ENCODE results near the gene GGN. TPM values are rescaled to one million over a fixed set of nuclear protein-coding genes. Genes with fewer than 3 reads are reported as not detected.

GGN gene
- total and polyA plus RNA-seq, 3 donors from 2014 or later, result 43.7 to 196 (median 80.2) TPM

- WGBS, 2 donors, result 58 to 67% methylated on average over 29 to 40 of the region's 40 CpGs
- peaks cover 23% of the 10 kb centered on the region for H3K4me1 ChIP-seq
- DNase-seq, result no peak
- TF ChIP-seq, protein P1, sequence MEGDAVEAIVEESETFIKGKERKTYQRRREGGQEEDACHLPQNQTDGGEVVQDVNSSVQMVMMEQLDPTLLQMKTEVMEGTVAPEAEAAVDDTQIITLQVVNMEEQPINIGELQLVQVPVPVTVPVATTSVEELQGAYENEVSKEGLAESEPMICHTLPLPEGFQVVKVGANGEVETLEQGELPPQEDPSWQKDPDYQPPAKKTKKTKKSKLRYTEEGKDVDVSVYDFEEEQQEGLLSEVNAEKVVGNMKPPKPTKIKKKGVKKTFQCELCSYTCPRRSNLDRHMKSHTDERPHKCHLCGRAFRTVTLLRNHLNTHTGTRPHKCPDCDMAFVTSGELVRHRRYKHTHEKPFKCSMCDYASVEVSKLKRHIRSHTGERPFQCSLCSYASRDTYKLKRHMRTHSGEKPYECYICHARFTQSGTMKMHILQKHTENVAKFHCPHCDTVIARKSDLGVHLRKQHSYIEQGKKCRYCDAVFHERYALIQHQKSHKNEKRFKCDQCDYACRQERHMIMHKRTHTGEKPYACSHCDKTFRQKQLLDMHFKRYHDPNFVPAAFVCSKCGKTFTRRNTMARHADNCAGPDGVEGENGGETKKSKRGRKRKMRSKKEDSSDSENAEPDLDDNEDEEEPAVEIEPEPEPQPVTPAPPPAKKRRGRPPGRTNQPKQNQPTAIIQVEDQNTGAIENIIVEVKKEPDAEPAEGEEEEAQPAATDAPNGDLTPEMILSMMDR (IDR thresholded peaks at IDR 0.05), result no peak
- no peak for TF ChIP-seq POLR2A (IDR thresholded peaks at IDR 0.05)
- H3K27ac ChIP-seq, result no peak overlapping the region
- H3K36me3 ChIP-seq (ENCODE audit: low read depth, missing control alignments), result no peaks in the 10 kb centered on the region
- H3K4me3 ChIP-seq, result peak overlapping the region in 1 of 2 donors; percentile 21
- no peaks in the 10 kb centered on the region for H3K27me3 ChIP-seq
- H3K9me3 ChIP-seq, result no peaks in the 10 kb centered on the region
- intact Hi-C loops (cut with DNase I; ENCODE audit: low total_unique reads), result no loop called here
Observed at GRCh38 chr19:38385804-38386257, 2.0 kb downstream of the GGN start.

- H3K36me3 ChIP-seq (ENCODE audit: low read depth, missing control alignments), result no peaks in the 10 kb centered on the region
Observed at GRCh38 chr19:38385057-38385803, 2.6 kb downstream of the GGN start.

GRCh38 chr19:38384209-38385027 lies 3.4 kb downstream of the GGN start:
- Histone ChIP-seq H3K27ac (no peak overlapping the region), H3K9me3 (no peaks in the 10 kb centered on the region), H3K4me3 (no peak overlapping the region), H3K36me3 (ENCODE audit: low read depth, missing control alignments) (no peaks in the 10 kb centered on the region), H3K4me1 (peaks cover 23% of the 10 kb centered on the region), H3K27me3 (no peaks in the 10 kb centered on the region)
- DNase-seq, result no peak
- 73 to 82% methylated on average over 8 to 9 of the region's 10 CpGs for WGBS, 2 donors
- TF ChIP-seq, protein P1 (IDR thresholded peaks at IDR 0.05), result no peak
- no peak for TF ChIP-seq POLR2A (IDR thresholded peaks at IDR 0.05)
- intact Hi-C loops (cut with DNase I; ENCODE audit: low total_unique reads), result no loop called here

More at GRCh38 chr19:38385057-38385803, 2.6 kb downstream of the GGN start:
- Histone ChIP-seq H3K27ac (no peak overlapping the region), H3K4me3 (peak overlapping the region in 1 of 2 donors; percentile 21), H3K9me3 (no peaks in the 10 kb centered on the region), H3K4me1 (peaks cover 23% of the 10 kb centered on the region), H3K27me3 (no peaks in the 10 kb centered on the region)
- TF ChIP-seq, protein P1 (IDR thresholded peaks at IDR 0.05), result no peak
- no peak for TF ChIP-seq POLR2A (IDR thresholded peaks at IDR 0.05)
- no peak for DNase-seq
- 61 to 76% methylated on average over 4 to 40 of the region's 40 CpGs for WGBS, 2 donors
- intact Hi-C loops (cut with DNase I; ENCODE audit: low total_unique reads), result no loop called here

DNA sequence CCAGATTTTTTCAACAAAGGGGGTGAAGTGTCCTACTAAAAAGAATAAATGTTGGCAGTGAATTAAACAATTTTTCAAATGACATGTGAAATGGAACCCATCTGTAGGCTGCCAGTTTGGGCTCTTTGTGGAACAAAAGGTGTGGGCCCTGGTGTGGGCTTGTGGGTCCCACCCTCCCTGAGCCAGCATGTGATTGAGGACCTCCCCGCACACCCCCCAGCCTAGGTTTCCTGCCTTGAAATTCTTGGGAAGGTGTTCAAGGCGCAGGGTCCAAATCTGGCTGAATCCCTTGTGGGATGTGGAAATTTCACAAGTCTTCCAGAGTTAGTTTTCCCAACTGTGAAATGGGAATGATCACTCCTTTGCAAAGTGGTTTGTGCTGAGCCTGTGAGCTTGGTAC lies 4.1 kb downstream of the GGN start:
- TF ChIP-seq POLR2A (IDR thresholded peaks at IDR 0.05), result no peak
- TF ChIP-seq, protein P1 (IDR thresholded peaks at IDR 0.05), result no peak
- no peaks in the 10 kb centered on the region for H3K27me3 ChIP-seq
- no peaks in the 10 kb centered on the region for H3K9me3 ChIP-seq
- DNase-seq, result no peak
- WGBS, 2 donors, result 88 to 100% methylated on average over 2 of the region's 2 CpGs
- H3K4me1 ChIP-seq, result peaks cover 19% of the 10 kb centered on the region
- intact Hi-C loops (cut with DNase I; ENCODE audit: low total_unique reads), result no loop called here
- no peak overlapping the region for H3K4me3 ChIP-seq
- H3K36me3 ChIP-seq (ENCODE audit: low read depth, missing control alignments), result no peaks in the 10 kb centered on the region
- H3K27ac ChIP-seq, result no peak overlapping the region

Measured in testis (tissue), 3 donors.